ENCODE measurements around the gene L3MBTL3. TPM values are rescaled to one million over a fixed set of nuclear protein-coding genes. Genes with fewer than 3 reads are reported as not detected.
A peak's percentile ranks its signal among the peaks of the same experiment; 100 is the strongest.

Gene L3MBTL3
- total RNA-seq: 9.4 TPM

DNA sequence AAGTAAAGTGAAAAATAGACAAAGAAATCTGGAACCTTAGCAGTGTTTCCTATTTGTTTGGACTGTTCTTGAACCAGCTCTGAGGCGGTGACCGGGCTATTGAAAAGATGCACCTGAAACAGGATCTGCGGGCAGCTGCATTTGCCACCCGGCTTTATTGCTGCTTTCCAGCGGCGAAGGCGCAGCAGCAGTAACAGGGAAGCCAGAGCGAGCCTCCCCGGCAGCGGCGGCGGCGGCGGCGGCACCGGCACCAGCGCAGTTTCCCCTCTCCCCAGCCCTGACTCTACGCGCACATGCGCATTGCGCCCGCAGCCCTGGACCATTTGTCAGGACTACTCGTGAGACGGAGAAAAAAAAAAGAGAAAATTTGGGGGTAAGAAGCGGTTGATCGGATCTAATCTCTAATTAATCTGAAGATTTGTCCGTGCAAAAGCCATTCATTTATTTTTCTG lies at the start of gene L3MBTL3:
Gene L3MBTL3, plus strand, starts transcription at position 290 of the 452 bp plus-strand sequence. CDS start 24,119 bp downstream, outside the sequence.
- Histone ChIP-seq H3K9me3 (ENCODE audit: control insufficient read depth in 3 of 3, low read length in 3 of 3) (no peaks in the 10 kb centered on the region), H3K27ac (ENCODE audit: low read depth, low read length) (peak within 1 kb of the TSS; percentile 23), H3K4me3 (ENCODE audit: low read length in 3 of 3) (peak within 1 kb of the TSS; percentile 83 to 89 (median 87)), H3K36me3 (ENCODE audit: control insufficient read depth in 3 of 3, insufficient read depth in 3 of 3, low read length in 3 of 3) (no peaks in the 10 kb centered on the region), H3K4me1 (ENCODE audit: control insufficient read depth in 3 of 3, insufficient read depth in 3 of 3, low read length in 3 of 3) (peaks cover 3% of the 10 kb centered on the region in 3 donors), H3K27me3 (ENCODE audit: control insufficient read depth in 3 of 3, insufficient read depth in 3 of 3, low read length in 3 of 3) (no peaks in the 10 kb centered on the region), H3K9ac (ENCODE audit: low read depth in 1 of 3, low read length in 3 of 3) (peak within 1 kb of the TSS; percentile 71 to 79 (median 78))

DNA sequence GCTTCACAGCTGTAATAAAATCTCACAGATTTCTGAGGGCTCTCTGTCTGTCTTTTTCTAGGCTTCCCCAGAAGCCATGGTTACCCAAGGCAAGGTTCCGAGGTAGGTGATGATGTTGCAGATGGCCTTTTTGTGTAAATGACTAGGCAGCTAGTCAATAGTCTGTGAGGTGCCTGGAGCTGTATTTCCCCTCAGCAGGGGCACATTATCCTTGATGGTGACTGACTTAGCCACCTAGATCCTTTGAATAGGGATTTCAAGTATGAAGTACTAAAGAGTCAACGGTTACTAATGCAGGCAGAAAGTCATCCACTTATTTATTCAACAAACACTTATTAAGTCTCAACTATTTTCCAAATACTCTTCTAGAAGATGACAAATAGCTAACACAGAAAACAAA lies 49.3 kb upstream of the L3MBTL3 start:
- H3K9ac ChIP-seq (ENCODE audit: low read depth in 1 of 3, low read length in 3 of 3): no peak overlapping the region
- no peak overlapping the region for H3K27ac ChIP-seq (ENCODE audit: low read depth, low read length)

DNA sequence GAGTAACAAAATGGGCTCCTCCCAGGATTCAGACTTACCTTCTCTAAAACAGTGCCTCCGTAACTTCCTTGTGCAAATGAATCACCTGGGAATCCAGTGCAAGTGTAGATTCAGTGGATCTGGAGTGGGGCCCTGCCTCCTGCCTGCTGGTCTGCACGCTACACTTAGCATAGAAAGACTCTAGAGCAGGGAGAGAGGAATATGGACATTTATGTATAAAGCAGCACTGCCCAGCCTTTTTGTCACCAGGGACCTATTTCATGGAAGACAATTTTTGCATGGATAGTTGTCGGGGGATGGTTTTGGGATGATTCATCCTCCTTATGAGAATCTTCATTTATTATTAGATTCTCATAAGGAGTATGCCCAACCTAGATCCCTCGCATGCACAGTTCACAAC lies 42.3 kb upstream of the L3MBTL3 start:
- H3K9me3 ChIP-seq (ENCODE audit: control insufficient read depth in 3 of 3, low read length in 3 of 3): peaks cover 0 to 3% (median 2%) of the 10 kb centered on the region in 3 donors
- no peaks in the 10 kb centered on the region for H3K4me1 ChIP-seq (ENCODE audit: control insufficient read depth in 3 of 3, insufficient read depth in 3 of 3, low read length in 3 of 3)
- H3K9ac ChIP-seq (ENCODE audit: low read depth in 1 of 3, low read length in 3 of 3): no peak overlapping the region
- H3K36me3 ChIP-seq (ENCODE audit: control insufficient read depth in 3 of 3, insufficient read depth in 3 of 3, low read length in 3 of 3): no peaks in the 10 kb centered on the region
- no peak overlapping the region for H3K4me3 ChIP-seq (ENCODE audit: low read length in 3 of 3)
- H3K27ac ChIP-seq (ENCODE audit: low read depth, low read length): no peak overlapping the region
- H3K27me3 ChIP-seq (ENCODE audit: control insufficient read depth in 3 of 3, insufficient read depth in 3 of 3, low read length in 3 of 3): no peaks in the 10 kb centered on the region

More for the DNA sequence above, 49.3 kb upstream of the L3MBTL3 start:
- Histone ChIP-seq H3K36me3 (ENCODE audit: control insufficient read depth in 3 of 3, insufficient read depth in 3 of 3, low read length in 3 of 3) (no peaks in the 10 kb centered on the region), H3K9me3 (ENCODE audit: control insufficient read depth in 3 of 3, low read length in 3 of 3) (no peaks in the 10 kb centered on the region), H3K4me3 (ENCODE audit: low read length in 3 of 3) (no peak overlapping the region), H3K4me1 (ENCODE audit: control insufficient read depth in 3 of 3, insufficient read depth in 3 of 3, low read length in 3 of 3) (no peaks in the 10 kb centered on the region), H3K27me3 (ENCODE audit: control insufficient read depth in 3 of 3, insufficient read depth in 3 of 3, low read length in 3 of 3) (peaks cover 0 to 3% (median 0%) of the 10 kb centered on the region in 3 donors)

DNA sequence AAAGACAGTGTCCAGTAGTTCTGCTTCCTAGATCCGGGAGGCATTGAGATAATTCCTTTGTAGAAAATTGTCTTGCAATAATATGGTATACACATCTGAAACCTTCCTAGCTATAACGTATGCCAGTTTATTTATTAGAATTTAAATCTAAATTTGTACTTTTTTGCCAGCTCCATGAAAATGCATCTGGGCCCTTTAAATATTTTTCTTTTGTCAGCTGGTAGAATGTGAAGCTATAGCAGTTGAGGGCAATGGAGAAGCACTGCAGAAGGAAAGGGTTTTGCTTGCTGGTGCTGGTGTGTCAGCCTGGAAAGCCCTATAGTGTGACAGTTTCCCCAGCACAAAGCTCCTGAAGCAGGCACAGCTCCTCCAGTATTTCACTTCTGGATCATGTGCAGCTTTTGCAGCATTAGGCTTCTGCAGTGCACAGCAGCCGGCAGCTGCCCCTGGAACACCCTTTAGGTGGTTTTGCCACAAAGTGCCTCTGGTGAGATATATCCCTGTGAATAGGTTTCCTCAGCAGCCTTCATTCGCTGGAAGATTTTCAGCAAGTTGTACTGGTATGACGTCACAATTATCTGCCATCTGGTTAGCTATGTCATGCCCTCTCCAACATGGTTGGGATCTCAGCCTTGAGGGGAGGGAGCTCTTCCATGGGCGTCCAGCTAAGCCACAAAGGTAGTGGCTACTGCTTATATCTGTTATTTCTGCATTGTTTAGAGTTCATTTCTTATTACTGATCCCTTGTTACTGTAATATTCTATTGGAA lies 40.0 kb upstream of the L3MBTL3 start:
- no peak overlapping the region for H3K4me3 ChIP-seq (ENCODE audit: low read length in 3 of 3)
- H3K9me3 ChIP-seq (ENCODE audit: control insufficient read depth in 3 of 3, low read length in 3 of 3): peaks cover 0 to 3% (median 2%) of the 10 kb centered on the region in 3 donors
- H3K4me1 ChIP-seq (ENCODE audit: control insufficient read depth in 3 of 3, insufficient read depth in 3 of 3, low read length in 3 of 3): no peaks in the 10 kb centered on the region
- H3K27me3 ChIP-seq (ENCODE audit: control insufficient read depth in 3 of 3, insufficient read depth in 3 of 3, low read length in 3 of 3): no peaks in the 10 kb centered on the region
- H3K27ac ChIP-seq (ENCODE audit: low read depth, low read length): no peak overlapping the region
- no peak overlapping the region for H3K9ac ChIP-seq (ENCODE audit: low read depth in 1 of 3, low read length in 3 of 3)
- H3K36me3 ChIP-seq (ENCODE audit: control insufficient read depth in 3 of 3, insufficient read depth in 3 of 3, low read length in 3 of 3): no peaks in the 10 kb centered on the region

GRCh38 chr6:129980821-129981220 lies 37.6 kb upstream of the L3MBTL3 start:
- H3K27me3 ChIP-seq (ENCODE audit: control insufficient read depth in 3 of 3, insufficient read depth in 3 of 3, low read length in 3 of 3): no peaks in the 10 kb centered on the region
- H3K27ac ChIP-seq (ENCODE audit: low read depth, low read length): no peak overlapping the region
- no peaks in the 10 kb centered on the region for H3K4me1 ChIP-seq (ENCODE audit: control insufficient read depth in 3 of 3, insufficient read depth in 3 of 3, low read length in 3 of 3)
- no peaks in the 10 kb centered on the region for H3K36me3 ChIP-seq (ENCODE audit: control insufficient read depth in 3 of 3, insufficient read depth in 3 of 3, low read length in 3 of 3)
- peaks cover 0 to 3% (median 2%) of the 10 kb centered on the region in 3 donors for H3K9me3 ChIP-seq (ENCODE audit: control insufficient read depth in 3 of 3, low read length in 3 of 3)
- H3K9ac ChIP-seq (ENCODE audit: low read depth in 1 of 3, low read length in 3 of 3): no peak overlapping the region
- no peak overlapping the region for H3K4me3 ChIP-seq (ENCODE audit: low read length in 3 of 3)

GRCh38 chr6:129981598-129981997 lies 36.8 kb upstream of the L3MBTL3 start:
- Histone ChIP-seq H3K36me3 (ENCODE audit: control insufficient read depth in 3 of 3, insufficient read depth in 3 of 3, low read length in 3 of 3) (no peaks in the 10 kb centered on the region), H3K27ac (ENCODE audit: low read depth, low read length) (no peak overlapping the region), H3K4me1 (ENCODE audit: control insufficient read depth in 3 of 3, insufficient read depth in 3 of 3, low read length in 3 of 3) (no peaks in the 10 kb centered on the region), H3K9ac (ENCODE audit: low read depth in 1 of 3, low read length in 3 of 3) (no peak overlapping the region), H3K27me3 (ENCODE audit: control insufficient read depth in 3 of 3, insufficient read depth in 3 of 3, low read length in 3 of 3) (no peaks in the 10 kb centered on the region), H3K9me3 (ENCODE audit: control insufficient read depth in 3 of 3, low read length in 3 of 3) (peaks cover 0 to 3% (median 0%) of the 10 kb centered on the region in 3 donors), H3K4me3 (ENCODE audit: low read length in 3 of 3) (no peak overlapping the region)

DNA sequence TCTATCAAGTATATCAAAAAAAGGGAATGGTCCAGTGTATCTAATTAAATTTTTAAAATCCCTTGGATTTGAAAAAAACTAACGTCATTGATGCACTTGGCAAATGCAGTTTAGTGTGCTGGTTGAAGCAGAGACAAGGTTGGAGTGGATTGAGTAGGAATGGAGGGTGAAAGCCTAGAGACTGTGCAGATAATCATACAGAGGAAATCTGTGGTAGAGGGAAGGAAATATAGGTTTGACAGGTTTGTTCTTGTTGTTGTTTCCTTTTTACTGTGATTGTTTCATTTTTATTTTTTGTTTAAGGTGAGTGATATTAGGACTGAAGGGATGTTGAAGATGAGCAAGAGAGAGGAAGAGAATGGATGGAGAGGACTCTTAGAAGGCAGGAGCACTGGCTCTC lies 29.0 kb upstream of the L3MBTL3 start:
- H3K9ac ChIP-seq (ENCODE audit: low read depth in 1 of 3, low read length in 3 of 3): no peak overlapping the region
- no peaks in the 10 kb centered on the region for H3K9me3 ChIP-seq (ENCODE audit: control insufficient read depth in 3 of 3, low read length in 3 of 3)
- no peak overlapping the region for H3K4me3 ChIP-seq (ENCODE audit: low read length in 3 of 3)
- no peaks in the 10 kb centered on the region for H3K4me1 ChIP-seq (ENCODE audit: control insufficient read depth in 3 of 3, insufficient read depth in 3 of 3, low read length in 3 of 3)
- no peak overlapping the region for H3K27ac ChIP-seq (ENCODE audit: low read depth, low read length)
- H3K27me3 ChIP-seq (ENCODE audit: control insufficient read depth in 3 of 3, insufficient read depth in 3 of 3, low read length in 3 of 3): no peaks in the 10 kb centered on the region
- H3K36me3 ChIP-seq (ENCODE audit: control insufficient read depth in 3 of 3, insufficient read depth in 3 of 3, low read length in 3 of 3): no peaks in the 10 kb centered on the region

- Histone ChIP-seq H3K4me3 (ENCODE audit: low read length in 3 of 3) (no peak overlapping the region), H3K9ac (ENCODE audit: low read depth in 1 of 3, low read length in 3 of 3) (no peak overlapping the region), H3K9me3 (ENCODE audit: control insufficient read depth in 3 of 3, low read length in 3 of 3) (no peaks in the 10 kb centered on the region), H3K4me1 (ENCODE audit: control insufficient read depth in 3 of 3, insufficient read depth in 3 of 3, low read length in 3 of 3) (no peaks in the 10 kb centered on the region), H3K27ac (ENCODE audit: low read depth, low read length) (no peak overlapping the region), H3K36me3 (ENCODE audit: control insufficient read depth in 3 of 3, insufficient read depth in 3 of 3, low read length in 3 of 3) (no peaks in the 10 kb centered on the region), H3K27me3 (ENCODE audit: control insufficient read depth in 3 of 3, insufficient read depth in 3 of 3, low read length in 3 of 3) (no peaks in the 10 kb centered on the region)
These were observed 25.5 kb upstream of the L3MBTL3 start for GRCh38 chr6:129992881-129993280.

- Histone ChIP-seq H3K27me3 (ENCODE audit: control insufficient read depth in 3 of 3, insufficient read depth in 3 of 3, low read length in 3 of 3) (no peaks in the 10 kb centered on the region), H3K4me3 (ENCODE audit: low read length in 3 of 3) (no peak overlapping the region), H3K27ac (ENCODE audit: low read depth, low read length) (no peak overlapping the region), H3K9ac (ENCODE audit: low read depth in 1 of 3, low read length in 3 of 3) (no peak overlapping the region), H3K4me1 (ENCODE audit: control insufficient read depth in 3 of 3, insufficient read depth in 3 of 3, low read length in 3 of 3) (no peaks in the 10 kb centered on the region), H3K9me3 (ENCODE audit: control insufficient read depth in 3 of 3, low read length in 3 of 3) (no peaks in the 10 kb centered on the region), H3K36me3 (ENCODE audit: control insufficient read depth in 3 of 3, insufficient read depth in 3 of 3, low read length in 3 of 3) (no peaks in the 10 kb centered on the region)
These were observed 24.0 kb upstream of the L3MBTL3 start for GRCh38 chr6:129994410-129994809.

- H3K36me3 ChIP-seq (ENCODE audit: control insufficient read depth in 3 of 3, insufficient read depth in 3 of 3, low read length in 3 of 3): no peaks in the 10 kb centered on the region
- no peak overlapping the region for H3K4me3 ChIP-seq (ENCODE audit: low read length in 3 of 3)
- H3K9ac ChIP-seq (ENCODE audit: low read depth in 1 of 3, low read length in 3 of 3): no peak overlapping the region
- H3K27ac ChIP-seq (ENCODE audit: low read depth, low read length): no peak overlapping the region
- no peaks in the 10 kb centered on the region for H3K4me1 ChIP-seq (ENCODE audit: control insufficient read depth in 3 of 3, insufficient read depth in 3 of 3, low read length in 3 of 3)
- H3K9me3 ChIP-seq (ENCODE audit: control insufficient read depth in 3 of 3, low read length in 3 of 3): no peaks in the 10 kb centered on the region
- no peaks in the 10 kb centered on the region for H3K27me3 ChIP-seq (ENCODE audit: control insufficient read depth in 3 of 3, insufficient read depth in 3 of 3, low read length in 3 of 3)
These were observed 22.0 kb upstream of the L3MBTL3 start for GRCh38 chr6:129996387-129996786.
